Measurements from ENCODE around the gene STARD4. TPM values are rescaled to one million over a fixed set of nuclear protein-coding genes. Genes with fewer than 3 reads are reported as not detected.

The STARD4 gene
- total and polyA plus RNA-seq, 9 of the 15 experiments (the other 6 are each of a cell fraction or from before 2014, with no cell fraction given), result 28.4 to 88.0 (median 34.0) TPM

- TF ChIP-seq BMI1 (IDR thresholded peaks at IDR 0.05; ENCODE audit: low read length), result no peak
- TF ChIP-seq THRA (IDR thresholded peaks at IDR 0.05), result no peak
- no peak for TF ChIP-seq HMG20A (CRISPR knock-in tag; conservative IDR thresholded peaks at IDR 0.05)
- no peak for TF ChIP-seq SRSF1 (IDR thresholded peaks at IDR 0.05; ENCODE audit: low read depth, low read length)
Observed at GRCh38 chr5:111469903-111470302, 42.4 kb downstream of the STARD4 start (continued).

- ATAC-seq (no peak), DNase-seq (ENCODE audit: extremely low read depth in 1 of 4, low spot score in 3 of 4) (no peak), FAIRE-seq (no peak)
- Histone ChIP-seq H2AFZ (ENCODE audit: low read depth, low read length) (no peak overlapping the region), H3K27ac (ENCODE audit: extremely low read depth, low read depth, low read length) (no peak overlapping the region), H3K9me3 (replicated peaks; ENCODE audit: control insufficient read depth, insufficient read depth, low read depth, low read length) (no peaks in the 10 kb centered on the region), H3K9ac (ENCODE audit: insufficient read depth in 1 of 2, low read depth in 2 of 2, low read length in 2 of 2) (no peak overlapping the region), H3K4me3 (no peak overlapping the region), H3K4me1 (replicated peaks in 1 of 2; ENCODE audit: control insufficient read depth in 2 of 2, insufficient read depth in 2 of 2, low read length in 2 of 2) (no peaks in the 10 kb centered on the region), H3K36me3 (ENCODE audit: control insufficient read depth, insufficient read depth, low read length) (no peaks in the 10 kb centered on the region), H4K20me1 (replicated peaks; ENCODE audit: control insufficient read depth, insufficient read depth, low read length) (no peaks in the 10 kb centered on the region), H3K27me3 (ENCODE audit: control insufficient read depth in 2 of 2, insufficient read depth in 2 of 2, low read length in 2 of 2) (peaks cover 0 to 6% of the 10 kb centered on the region in 2 experiments; a peak in 1 of 5 replicates), H3K79me2 (ENCODE audit: control insufficient read depth, insufficient read depth, low read length) (no peaks in the 10 kb centered on the region), H3K4me2 (ENCODE audit: insufficient read depth, low read length) (no peak overlapping the region), H3K9me1 (ENCODE audit: control insufficient read depth, insufficient read depth, low read length) (no peaks in the 10 kb centered on the region)
- in situ Hi-C loops (cut with MboI), result no loop called here
- TF ChIP-seq CTBP1 (IDR thresholded peaks at IDR 0.05; ENCODE audit: borderline replicate concordance), result no peak
- no peak for TF ChIP-seq SMAD2 (IDR thresholded peaks at IDR 0.05; ENCODE audit: low read depth, low read length)
- TF ChIP-seq ZNF551 (CRISPR knock-in tag; IDR thresholded peaks at IDR 0.05), result no peak
- TF ChIP-seq JUN (IDR thresholded peaks at IDR 0.05; ENCODE audit: borderline replicate concordance, low read depth, low read length), result no peak
- no peak for TF ChIP-seq JUN (CRISPR knock-in tag; IDR thresholded peaks at IDR 0.05; ENCODE audit: borderline replicate concordance)
- TF ChIP-seq ASH1L (IDR thresholded peaks at IDR 0.05; ENCODE audit: borderline replicate concordance, low read depth, partially characterized antibody), result no peak
- no peak for TF ChIP-seq ZNF395 (CRISPR knock-in tag; IDR thresholded peaks at IDR 0.05)
- 0% methylated on average over 2 of the region's 2 CpGs for WGBS (ENCODE audit: insufficient coverage, low coverage, missing lambda C conversion rate)
- no TSS peak for BruUV-seq (replicated peaks)
- ChIA-PET CTCF (ENCODE audit: low intra/inter-chr PET ratio) (no interaction called here), POLR2A (no interaction called here)
- intact Hi-C loops (cut with micrococcal nuclease), result no loop called here
Observed at GRCh38 chr5:111469293-111469896, 42.9 kb downstream of the STARD4 start.

Data from K562 (cell line).